Trophoblast cell (in vitro differentiated cells and primary cell): ENCODE data around the gene PBXIP1.

Source experiments
- DNase-seq, 2 donors: peaks; one replicate each; pipeline ENCODE4 v3.0.0-alpha.2; 2016
- H2AFZ ChIP-seq: 2 replicates; pipeline ENCODE4 v1.6.1; 2013; ENCODE audit warnings: low read length, moderate library complexity, mild to moderate bottlenecking; ENCODE audit not compliant: insufficient read depth, poor library complexity
- H2AK5ac ChIP-seq: 2 replicates; pipeline ENCODE4 v1.6.1; 2013; ENCODE audit warnings: mild to moderate bottlenecking, low read length
- H2BK120ac ChIP-seq: 2 replicates; pipeline ENCODE4 v1.6.1; 2013; ENCODE audit warnings: low read length, mild to moderate bottlenecking, moderate library complexity; ENCODE audit not compliant: insufficient read depth, poor library complexity
- H2BK12ac ChIP-seq: 2 replicates; pipeline ENCODE4 v1.6.1; 2013; ENCODE audit warnings: mild to moderate bottlenecking, low read length, moderate library complexity
- H2BK5ac ChIP-seq: 2 replicates; pipeline ENCODE4 v1.6.1; 2013; ENCODE audit warnings: low read length, low read depth, moderate library complexity, mild to moderate bottlenecking; ENCODE audit not compliant: poor library complexity
- H3K14ac ChIP-seq: 2 replicates; pipeline ENCODE4 v1.6.1; 2013; ENCODE audit warnings: mild to moderate bottlenecking, low read length
- H3K18ac ChIP-seq: 2 replicates; pipeline ENCODE4 v1.6.1; 2013; ENCODE audit warnings: mild to moderate bottlenecking, low read length
- H3K23ac ChIP-seq: 2 replicates; pipeline ENCODE4 v1.6.1; 2013; ENCODE audit warnings: low read length
- H3K27ac ChIP-seq: 2 replicates; pipeline ENCODE4 v1.5.1; 2013; ENCODE audit warnings: low read depth, mild to moderate bottlenecking, inconsistent platforms, low read length, moderate library complexity
- H3K27me3 ChIP-seq: 2 replicates; pipeline ENCODE4 v1.6.1; 2013; ENCODE audit warnings: inconsistent platforms, mild to moderate bottlenecking, low read length, moderate library complexity; ENCODE audit not compliant: insufficient read depth
- H3K36me3 ChIP-seq, 2 experiments: 1 replicate in 1 of 2; 2 replicates in 1 of 2; pipeline ENCODE4 v1.6.1; 2013; ENCODE audit warnings: low read length in 2 of 2, mild to moderate bottlenecking in 2 of 2, moderate library complexity in 1 of 2; ENCODE audit not compliant: insufficient read depth in 2 of 2, control insufficient read depth in 1 of 2
- H3K4ac ChIP-seq: 2 replicates; pipeline ENCODE4 v1.6.1; 2013; ENCODE audit warnings: low read depth, mild to moderate bottlenecking, low read length, moderate library complexity
- H3K4me1 ChIP-seq, 2 experiments: 1 replicate in 1 of 2; 2 replicates in 1 of 2; pipeline ENCODE4 v1.6.1; 2013; ENCODE audit warnings: low read length in 2 of 2, mild to moderate bottlenecking in 2 of 2, moderate library complexity in 1 of 2; ENCODE audit not compliant: insufficient read depth in 2 of 2, control insufficient read depth in 1 of 2
- H3K4me2 ChIP-seq: 2 replicates; pipeline ENCODE4 v1.6.1; 2013; ENCODE audit warnings: inconsistent platforms, mild to moderate bottlenecking, low read length, moderate library complexity
- H3K4me3 ChIP-seq: 2 replicates; pipeline ENCODE4 v1.5.1; 2013; ENCODE audit warnings: mild to moderate bottlenecking, low read depth, low read length, inconsistent platforms
- H3K79me1 ChIP-seq: one replicate; pipeline ENCODE4 v1.6.1; 2013; ENCODE audit warnings: low read length
- H3K79me2 ChIP-seq: 2 replicates; pipeline ENCODE4 v1.6.1; 2013; ENCODE audit warnings: low read length, mild to moderate bottlenecking; ENCODE audit not compliant: control insufficient read depth, insufficient read depth, poor library complexity
- H3K9ac ChIP-seq: 2 replicates; pipeline ENCODE4 v1.6.1; 2013; ENCODE audit warnings: mild to moderate bottlenecking, low read length
- H3K9me3 ChIP-seq: 2 replicates; pipeline ENCODE4 v1.6.1; 2013; ENCODE audit warnings: low read depth, mild to moderate bottlenecking, control low read depth, inconsistent platforms, low read length; ENCODE audit not compliant: insufficient read depth
- H4K12ac ChIP-seq: 2 replicates; pipeline ENCODE4 v1.6.1; 2013; ENCODE audit warnings: low read depth, mild to moderate bottlenecking, low read length, moderate library complexity
- H4K8ac ChIP-seq: 2 replicates; pipeline ENCODE4 v1.6.1; 2013; ENCODE audit warnings: low read depth, mild to moderate bottlenecking, low read length, moderate library complexity
- H4K91ac ChIP-seq: one replicate; pipeline ENCODE4 v1.6.1; 2013; ENCODE audit warnings: low read depth, mild to moderate bottlenecking, low read length, moderate library complexity
- WGBS: extraction: QIAGEN DNeasy Blood & Tissue Kit; methylation state at CpG from one replicate; pipeline ENCODE4 v1.1.7; 2013; ENCODE audit warnings: missing lambda C conversion rate; ENCODE audit not compliant: insufficient read length, insufficient coverage; ENCODE audit errors: extremely low coverage; 5-methylcytosine and 5-hydroxymethylcytosine counted together

Gene PBXIP1

DNA sequence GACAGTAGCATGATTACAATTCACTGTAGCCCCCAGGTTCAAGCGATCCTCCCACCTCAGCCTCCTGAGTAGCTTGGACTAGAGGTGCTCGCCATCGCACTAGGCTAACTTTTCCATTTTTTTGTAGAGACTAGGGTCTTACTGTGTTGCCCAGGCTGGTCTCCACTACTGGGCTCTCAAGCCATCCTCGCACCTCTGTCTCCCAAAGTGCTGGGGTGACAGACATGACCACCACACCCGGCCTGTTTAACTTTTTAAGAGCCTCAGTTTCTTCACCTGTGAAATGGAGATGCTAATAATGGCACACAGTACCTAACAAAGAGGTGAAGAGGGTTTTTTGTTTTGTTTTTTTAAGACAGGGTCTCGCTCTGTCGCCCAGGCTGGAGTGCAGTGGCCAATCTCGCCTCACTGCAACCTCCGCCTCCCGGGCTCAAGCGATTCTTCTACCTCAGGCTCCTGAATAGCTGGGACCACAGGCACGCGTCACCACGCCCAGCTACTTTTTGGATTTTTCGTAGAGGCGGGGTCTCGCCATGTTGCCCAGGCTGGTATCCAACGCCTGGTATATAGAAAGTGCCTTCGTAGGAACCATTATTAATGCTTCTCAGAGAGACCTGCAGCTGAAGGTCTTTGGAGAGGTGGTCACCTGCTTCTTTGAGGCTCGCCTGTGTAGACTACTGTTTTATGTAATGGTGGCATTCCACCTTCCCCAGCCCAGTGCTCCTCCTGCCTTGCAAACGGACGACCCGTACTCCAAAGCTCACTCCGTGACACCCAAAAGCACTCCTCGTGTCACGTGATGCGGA lies 19.9 kb downstream of the PBXIP1 start:
- Histone ChIP-seq H3K4me2 (peak overlapping the region; percentile 77), H3K9me3 (no peaks in the 10 kb centered on the region), H4K8ac (peak overlapping the region; percentile 87), H2AFZ (peak overlapping the region; percentile 81), H3K27me3 (no peaks in the 10 kb centered on the region), H3K18ac (peak overlapping the region; percentile 87), H3K79me2 (peaks cover 4% of the 10 kb centered on the region), H3K27ac (peak overlapping the region; percentile 91), H3K79me1 (peaks cover 14% of the 10 kb centered on the region), H3K4me1 (peaks cover 12 to 13% of the 10 kb centered on the region in 2 experiments), H2AK5ac (no peak overlapping the region), H2BK12ac (peak overlapping the region; percentile 83), H2BK5ac (peak overlapping the region; percentile 83), H3K14ac (peak overlapping the region; percentile 89), H3K9ac (peak overlapping the region; percentile 7), H2BK120ac (peak overlapping the region; percentile 93), H3K23ac (no peak overlapping the region), H3K4ac (peak overlapping the region; percentile 2), H4K91ac (peak overlapping the region; percentile 80), H3K36me3 (no peaks in the 10 kb centered on the region), H4K12ac (peak overlapping the region; percentile 57), H3K4me3 (peak overlapping the region; percentile 79)
- DNase-seq: peak; percentile 11 to 47
- no CpG with 5 or more reads among the region's 27 CpGs for WGBS

DNA sequence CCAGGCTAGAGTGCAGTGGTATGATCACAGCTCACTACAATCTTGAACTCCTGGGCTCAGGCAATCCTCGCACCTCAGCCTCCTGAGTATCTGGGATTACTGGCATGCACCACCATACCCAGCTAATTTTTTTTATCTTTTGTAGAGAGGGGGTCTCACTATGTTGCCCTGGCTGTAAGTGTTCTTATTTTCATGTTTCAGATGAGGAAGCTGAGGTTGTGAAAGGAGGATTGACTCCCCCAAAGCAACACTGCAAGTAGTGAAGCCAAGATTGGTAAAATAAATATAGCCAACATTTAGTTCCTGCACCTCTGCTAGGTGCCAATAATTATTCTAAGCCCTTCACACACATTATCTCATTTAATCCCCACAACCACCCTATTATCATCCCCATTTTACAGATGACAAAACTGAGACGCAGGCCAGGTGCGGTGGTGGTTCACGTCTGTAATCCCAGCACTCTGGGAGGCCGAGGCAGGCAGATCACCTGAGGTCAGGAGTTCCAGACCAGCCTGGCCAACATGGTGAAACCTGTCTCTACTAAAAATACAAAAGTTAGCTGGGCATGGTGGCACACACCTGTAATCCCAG lies 21.4 kb downstream of the PBXIP1 start:
- Histone ChIP-seq H3K9me3 (no peaks in the 10 kb centered on the region), H3K79me2 (peaks cover 4% of the 10 kb centered on the region), H4K12ac (no peak overlapping the region), H3K4me1 (peaks cover 5 to 8% of the 10 kb centered on the region in 2 experiments), H3K4me3 (no peak overlapping the region), H2BK12ac (no peak overlapping the region), H3K23ac (no peak overlapping the region), H3K27ac (no peak overlapping the region), H3K79me1 (peaks cover 14% of the 10 kb centered on the region), H3K18ac (no peak overlapping the region), H3K14ac (no peak overlapping the region), H2AFZ (no peak overlapping the region), H3K4me2 (no peak overlapping the region), H3K9ac (no peak overlapping the region), H3K27me3 (no peaks in the 10 kb centered on the region), H2BK120ac (no peak overlapping the region), H3K4ac (no peak overlapping the region), H4K91ac (no peak overlapping the region), H4K8ac (no peak overlapping the region), H3K36me3 (peaks cover 0 to 1% of the 10 kb centered on the region in 2 experiments), H2AK5ac (no peak overlapping the region), H2BK5ac (no peak overlapping the region)
- no CpG with 5 or more reads among the region's 5 CpGs for WGBS
- DNase-seq: no peak

- H3K4me3 ChIP-seq: no peak overlapping the region
- no peak overlapping the region for H3K4me2 ChIP-seq
- no peak for DNase-seq
- H3K27me3 ChIP-seq: no peaks in the 10 kb centered on the region
- H3K14ac ChIP-seq: no peak overlapping the region
- peaks cover 1 to 3% of the 10 kb centered on the region in 2 experiments for H3K36me3 ChIP-seq
- no peak overlapping the region for H4K91ac ChIP-seq
- peaks cover 2% of the 10 kb centered on the region for H3K79me2 ChIP-seq
- H3K79me1 ChIP-seq: peaks cover 10% of the 10 kb centered on the region
- no peak overlapping the region for H3K23ac ChIP-seq
- no peak overlapping the region for H2AFZ ChIP-seq
- H2BK5ac ChIP-seq: no peak overlapping the region
- H3K4me1 ChIP-seq: peaks cover 5% of the 10 kb centered on the region in 2 experiments
- H3K4ac ChIP-seq: no peak overlapping the region
- H3K27ac ChIP-seq: no peak overlapping the region
- no peak overlapping the region for H2AK5ac ChIP-seq
- no peak overlapping the region for H2BK12ac ChIP-seq
- H3K9me3 ChIP-seq: no peaks in the 10 kb centered on the region
- no CpG with 5 or more reads among the region's 11 CpGs for WGBS
- no peak overlapping the region for H4K12ac ChIP-seq
- no peak overlapping the region for H4K8ac ChIP-seq
- H3K9ac ChIP-seq: no peak overlapping the region
- no peak overlapping the region for H3K18ac ChIP-seq
- no peak overlapping the region for H2BK120ac ChIP-seq
Measured at GRCh38 chr1:154931940-154932487, 23.9 kb downstream of the PBXIP1 start.

GRCh38 chr1:154926201-154926600 lies 29.7 kb downstream of the PBXIP1 start:
- Histone ChIP-seq H3K23ac (no peak overlapping the region), H3K27ac (no peak overlapping the region), H3K4me3 (no peak overlapping the region)

More at GRCh38 chr1:154926201-154926600, 29.7 kb downstream of the PBXIP1 start:
- Histone ChIP-seq H3K9ac (no peak overlapping the region), H3K27me3 (no peaks in the 10 kb centered on the region), H3K4ac (no peak overlapping the region), H2BK5ac (no peak overlapping the region), H3K18ac (no peak overlapping the region), H2AFZ (no peak overlapping the region), H2BK120ac (no peak overlapping the region), H3K36me3 (peaks cover 9% of the 10 kb centered on the region in 2 experiments), H4K8ac (no peak overlapping the region), H4K91ac (no peak overlapping the region), H2BK12ac (no peak overlapping the region), H3K79me2 (no peaks in the 10 kb centered on the region), H3K14ac (no peak overlapping the region), H3K4me1 (no peaks in the 10 kb centered on the region), H3K4me2 (no peak overlapping the region), H3K9me3 (peaks cover 2% of the 10 kb centered on the region), H4K12ac (no peak overlapping the region), H3K79me1 (no peaks in the 10 kb centered on the region), H2AK5ac (no peak overlapping the region)
- DNase-seq: no peak
- WGBS: no CpG with 5 or more reads among the region's 13 CpGs
